ENCODE results near the gene RIOK3.
"Not testable (repeated sequence)": the region's sequence is repeated elsewhere in the genome, so short reads cannot be mapped to it uniquely, and the experiment has no call there.

The RIOK3 gene

GRCh38 chr18:23452728-23453679 is at the start of gene RIOK3:
RIOK3 (plus strand) TSS chr18:23453287; CDS start chr18:23453440, 153 bp downstream.
- peak; percentile 94 to 95 for DNase-seq

GRCh38 chr18:23403310-23403709 is 49.8 kb upstream of the RIOK3 start:
- no peak for DNase-seq

- DNase-seq: no peak
Measured at GRCh38 chr18:23405636-23406035, 47.5 kb upstream of the RIOK3 start.

- no peak for DNase-seq
Measured at GRCh38 chr18:23406271-23406787, 46.8 kb upstream of the RIOK3 start.

GRCh38 chr18:23412351-23412964 is 40.6 kb upstream of the RIOK3 start:
- DNase-seq: no peak

- no peak for DNase-seq
Measured at GRCh38 chr18:23415515-23415914, 37.6 kb upstream of the RIOK3 start.

GRCh38 chr18:23416298-23416697 is 36.8 kb upstream of the RIOK3 start:
- no peak for DNase-seq

- DNase-seq: no peak
Measured at GRCh38 chr18:23421277-23421676, 31.8 kb upstream of the RIOK3 start.

- DNase-seq: no peak
Measured at GRCh38 chr18:23422751-23423418, 30.2 kb upstream of the RIOK3 start.

GRCh38 chr18:23424616-23425015 is 28.5 kb upstream of the RIOK3 start:
- DNase-seq: no peak

- DNase-seq: no peak
Measured at GRCh38 chr18:23428821-23429220, 24.3 kb upstream of the RIOK3 start.

- DNase-seq: not testable (repeated sequence)
Measured at GRCh38 chr18:23429538-23429937, 23.5 kb upstream of the RIOK3 start.

- DNase-seq: no peak
Measured at GRCh38 chr18:23433360-23433759, 19.7 kb upstream of the RIOK3 start.

GRCh38 chr18:23437357-23438045 is 15.6 kb upstream of the RIOK3 start:
- peak; percentile 55 to 68 for DNase-seq

GRCh38 chr18:23438046-23438377 is 15.1 kb upstream of the RIOK3 start:
- DNase-seq: no peak

- DNase-seq: no peak
Measured at GRCh38 chr18:23438608-23439366, 14.3 kb upstream of the RIOK3 start.

- DNase-seq: no peak
Measured at GRCh38 chr18:23440131-23440530, 13.0 kb upstream of the RIOK3 start.

- no peak for DNase-seq
Measured at GRCh38 chr18:23442958-23443357, 10.1 kb upstream of the RIOK3 start.

- no peak for DNase-seq
Measured at GRCh38 chr18:23448291-23448690, 4.8 kb upstream of the RIOK3 start.

- DNase-seq: no peak
Measured at GRCh38 chr18:23450022-23450421, 3.1 kb upstream of the RIOK3 start.

GRCh38 chr18:23451011-23451410 is 2.1 kb upstream of the RIOK3 start:
- DNase-seq: no peak

GRCh38 chr18:23451491-23451890 is 1.6 kb upstream of the RIOK3 start:
- DNase-seq: no peak

All from NCI-H1930 (cell line).